Globus pallidus (tissue), 1 donor: ENCODE measurements around the gene SORCS3.
"Not testable (repeated sequence)": the region's sequence is repeated elsewhere in the genome, so short reads cannot be mapped to it uniquely, and the experiment has no call there.

Experiments
- DNase-seq: peaks from one replicate; pipeline ENCODE4 v3.0.0-alpha.2; 2015; ENCODE audit warnings: low spot score

SORCS3 gene

DNA sequence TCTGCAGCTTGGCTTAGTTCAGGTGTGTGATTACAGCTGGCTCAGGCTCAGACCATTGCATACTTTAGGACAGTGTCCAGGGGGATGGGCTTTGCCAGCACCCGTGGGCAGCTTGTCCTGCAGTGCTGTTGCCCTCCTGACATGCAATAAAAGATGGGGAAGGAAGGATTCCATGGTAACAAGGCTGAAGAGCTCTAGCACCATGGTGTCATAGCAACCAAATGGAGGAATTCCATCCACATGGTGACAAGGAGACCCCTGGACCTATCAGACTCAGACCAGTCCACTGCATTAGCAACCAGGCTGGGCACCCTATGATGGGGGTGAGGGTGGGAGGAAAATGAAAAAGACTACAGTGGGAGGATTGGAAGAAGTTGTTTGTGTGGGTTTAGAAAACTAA lies 49.9 kb downstream of the SORCS3 start:
- DNase-seq, result no peak

GRCh38 chr10:104694074-104694473 lies 53.0 kb downstream of the SORCS3 start:
- DNase-seq, result no peak

DNA sequence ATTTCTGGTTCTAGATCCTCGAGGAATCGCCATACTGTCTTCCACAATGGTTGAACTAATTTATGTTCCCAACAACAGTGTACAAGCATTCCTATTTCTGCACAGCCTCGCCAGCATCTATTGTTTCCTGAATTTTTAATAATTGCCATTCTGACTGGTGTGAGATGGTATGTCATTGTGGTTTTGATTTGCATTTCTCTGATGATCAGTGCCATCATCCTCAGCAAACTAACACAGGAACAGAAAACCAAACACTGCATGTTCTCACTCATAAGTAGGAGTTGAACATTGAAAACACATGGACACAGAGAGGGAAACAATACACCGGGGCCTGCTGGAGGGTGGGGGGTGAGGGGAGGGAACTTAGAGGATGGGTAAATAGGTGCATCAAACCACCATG lies 62.2 kb downstream of the SORCS3 start:
- DNase-seq, result not testable (repeated sequence)

- no peak for DNase-seq
These were observed 65.8 kb downstream of the SORCS3 start for GRCh38 chr10:104706886-104707285.

DNA sequence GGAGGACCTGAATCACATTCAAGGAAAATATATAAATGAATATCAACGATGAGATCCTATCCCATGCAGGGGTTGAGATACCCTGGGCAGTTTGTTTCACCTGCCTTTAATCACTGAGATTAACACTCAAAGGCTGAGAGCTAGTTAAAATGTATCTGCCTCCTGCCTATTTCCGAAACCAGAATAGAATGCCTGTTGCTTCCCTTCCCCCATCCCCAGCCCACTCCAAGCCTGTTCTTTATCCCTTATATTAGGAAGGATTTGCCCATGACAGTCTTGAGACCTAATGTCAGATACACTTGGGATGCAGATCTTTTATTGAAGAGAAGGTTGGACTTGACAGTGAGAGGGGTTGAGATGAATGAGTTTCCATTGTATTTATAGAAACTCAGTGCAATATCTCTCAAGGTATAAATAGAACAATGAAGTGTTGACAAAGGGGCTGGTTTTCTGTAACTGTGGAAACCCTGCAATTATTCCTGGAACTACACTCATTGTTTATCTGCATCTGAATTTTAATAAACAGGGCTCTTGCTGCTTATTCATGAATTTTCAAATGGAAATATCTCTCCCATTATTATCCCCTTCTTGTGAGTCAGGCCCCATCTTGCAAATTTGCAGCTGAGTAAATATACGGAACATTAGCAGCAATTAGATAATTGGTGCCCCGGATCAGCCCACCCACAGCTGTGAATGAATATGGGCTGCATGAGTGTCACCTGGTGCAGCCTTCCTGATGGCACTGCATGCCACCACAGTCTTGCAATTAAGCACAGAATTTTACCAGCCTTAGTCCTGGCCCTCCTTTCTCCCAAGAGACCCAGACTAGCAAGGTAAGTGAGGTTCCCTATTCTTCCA lies 66.7 kb downstream of the SORCS3 start:
- no peak for DNase-seq

DNA sequence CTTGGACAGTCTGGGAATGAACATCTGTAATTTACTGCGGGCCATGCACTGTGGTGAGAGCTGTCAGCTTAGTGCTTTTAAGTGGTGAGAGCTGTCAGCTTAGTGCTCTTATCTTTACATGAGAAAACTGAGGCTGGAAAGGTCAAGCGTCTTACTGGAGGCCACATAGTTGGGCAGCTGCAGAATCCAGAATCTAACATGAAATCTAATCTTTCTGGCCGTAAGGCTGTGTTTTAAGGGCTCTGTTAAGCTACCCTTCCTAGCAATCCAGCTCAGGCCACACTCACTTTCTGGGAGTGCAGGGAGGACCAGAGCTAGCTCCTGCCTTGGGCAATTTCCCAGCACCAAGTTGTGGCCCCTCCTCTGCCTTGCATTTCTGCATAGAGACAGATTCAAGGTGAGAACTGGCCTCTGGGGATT lies 70.2 kb downstream of the SORCS3 start:
- no peak for DNase-seq

GRCh38 chr10:104730593-104730992 lies 89.5 kb downstream of the SORCS3 start:
- not testable (repeated sequence) for DNase-seq

- no peak for DNase-seq
These were observed 90.1 kb downstream of the SORCS3 start for GRCh38 chr10:104731192-104731591.

DNA sequence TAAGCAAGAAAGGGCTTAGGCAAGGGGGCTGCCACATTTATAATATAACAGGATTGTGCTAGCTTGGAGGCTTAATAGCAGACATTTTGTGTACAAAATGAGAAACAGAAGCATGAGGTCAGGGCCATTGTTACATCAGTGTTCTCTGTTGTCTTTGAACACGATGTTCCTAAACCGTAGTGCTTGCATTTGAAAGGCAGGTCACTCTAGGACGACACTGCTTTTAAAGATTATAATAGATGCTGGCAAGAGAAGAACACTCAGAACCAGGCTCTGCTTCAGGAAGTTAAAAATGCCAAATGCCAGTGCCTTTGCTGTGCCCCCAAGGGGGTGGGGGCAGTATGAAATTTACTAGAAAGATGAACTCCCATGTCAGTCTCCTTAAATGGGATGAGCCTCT lies 91.1 kb downstream of the SORCS3 start:
- peak; percentile 45 for DNase-seq

DNA sequence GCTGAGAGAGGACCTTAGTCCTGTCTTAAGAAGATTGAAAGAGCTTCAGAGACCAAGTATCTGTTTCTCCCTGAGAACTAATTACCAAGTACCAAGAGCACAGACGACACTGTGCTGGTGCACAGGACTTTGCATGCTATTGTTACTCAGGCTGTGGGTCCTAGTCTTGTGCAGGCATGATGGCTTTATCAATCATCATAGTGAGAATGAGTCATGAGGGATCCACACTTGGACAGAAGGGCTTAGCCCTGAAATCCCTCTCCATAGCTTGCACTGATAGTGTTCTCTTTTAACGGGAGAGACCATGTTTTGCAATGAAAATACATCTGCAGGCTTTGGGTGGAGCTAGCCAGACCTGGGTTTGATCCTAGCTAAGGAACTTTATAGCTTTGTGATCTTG lies 93.3 kb downstream of the SORCS3 start:
- no peak for DNase-seq

DNA sequence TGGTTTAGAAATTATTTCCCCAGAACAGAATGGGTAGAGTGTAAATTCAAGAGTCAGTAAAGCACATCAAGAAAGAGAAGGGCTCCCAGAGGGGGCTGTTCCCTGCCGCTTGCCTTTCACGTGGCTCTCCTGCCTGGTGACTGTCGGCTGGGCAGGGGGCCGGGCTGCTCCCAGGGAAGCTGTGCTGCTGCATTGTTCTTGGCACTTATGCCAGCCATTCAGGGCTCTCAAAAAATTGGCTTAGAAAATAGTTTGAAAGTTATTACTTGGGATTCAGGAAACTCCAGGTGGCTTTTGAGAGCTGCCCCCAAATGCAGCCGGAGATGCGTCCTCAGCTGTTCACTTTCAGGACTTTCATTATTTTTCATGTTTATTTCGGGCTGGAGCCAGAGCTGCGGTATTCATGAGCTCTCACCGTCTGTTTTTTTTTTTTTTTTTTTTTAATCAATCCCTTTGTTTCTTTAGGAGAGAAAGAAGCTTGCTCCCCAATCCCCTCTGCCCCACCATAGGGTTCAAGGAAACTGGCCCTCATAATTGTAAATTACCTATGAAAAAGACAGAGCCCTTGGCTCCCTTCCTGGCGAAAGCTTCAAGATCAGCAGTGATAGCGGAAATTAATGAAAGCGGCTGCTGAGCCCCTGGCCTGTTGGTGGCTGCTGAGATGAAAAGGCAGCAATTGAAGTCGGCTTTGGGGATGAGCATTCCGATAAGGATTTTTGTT lies 94.1 kb downstream of the SORCS3 start:
- DNase-seq, result peak; percentile 49

DNA sequence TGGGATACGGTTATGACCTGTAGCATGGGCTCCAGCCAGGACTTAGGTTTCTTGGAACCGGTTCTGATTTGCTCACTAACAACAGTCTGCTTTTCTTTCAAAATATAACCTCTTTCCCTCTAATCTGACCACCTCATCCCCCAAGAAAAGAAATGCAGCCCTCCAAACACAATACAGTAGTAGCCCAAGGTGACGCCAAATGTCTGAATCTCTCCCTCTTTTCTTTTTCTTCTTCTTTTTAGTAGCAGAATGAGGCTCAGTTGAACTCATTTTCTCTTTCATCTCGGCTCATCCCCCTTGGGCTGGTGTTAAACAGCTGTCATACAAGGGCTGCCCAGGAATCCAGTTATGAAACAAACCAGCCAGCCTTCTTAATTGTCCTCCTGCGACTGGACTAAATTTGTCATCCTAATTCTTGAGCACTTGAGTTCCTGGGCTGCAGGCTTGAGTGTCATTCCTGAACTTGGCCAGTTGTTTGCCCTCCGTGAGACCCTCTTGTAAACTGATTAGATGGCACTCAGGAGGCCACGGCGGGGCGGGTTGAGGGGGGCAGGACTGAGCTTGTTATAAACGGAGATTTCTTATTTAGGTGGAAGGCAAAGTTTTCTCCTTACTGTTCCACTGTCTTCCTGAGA lies 94.8 kb downstream of the SORCS3 start:
- DNase-seq, result no peak

DNA sequence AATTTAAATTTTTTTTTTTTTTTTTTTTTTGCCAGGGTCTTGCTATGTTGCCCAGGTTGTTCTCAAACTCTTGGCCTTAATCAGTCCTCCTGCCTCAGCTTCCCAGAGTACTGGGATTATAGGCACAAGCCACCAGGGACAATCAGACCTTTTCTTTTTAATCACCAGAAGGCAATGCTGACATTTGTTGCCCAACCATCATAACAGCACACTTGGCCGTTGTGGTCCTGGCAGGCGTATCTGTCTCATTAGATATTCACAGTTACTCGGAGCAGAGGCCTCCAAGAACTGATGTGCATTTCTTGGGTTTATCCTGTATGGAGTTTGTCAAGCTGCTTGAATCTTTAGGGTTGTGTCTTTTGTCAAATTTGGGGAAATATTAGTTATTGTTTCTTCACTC lies 100.0 kb downstream of the SORCS3 start:
- DNase-seq, result no peak

DNA sequence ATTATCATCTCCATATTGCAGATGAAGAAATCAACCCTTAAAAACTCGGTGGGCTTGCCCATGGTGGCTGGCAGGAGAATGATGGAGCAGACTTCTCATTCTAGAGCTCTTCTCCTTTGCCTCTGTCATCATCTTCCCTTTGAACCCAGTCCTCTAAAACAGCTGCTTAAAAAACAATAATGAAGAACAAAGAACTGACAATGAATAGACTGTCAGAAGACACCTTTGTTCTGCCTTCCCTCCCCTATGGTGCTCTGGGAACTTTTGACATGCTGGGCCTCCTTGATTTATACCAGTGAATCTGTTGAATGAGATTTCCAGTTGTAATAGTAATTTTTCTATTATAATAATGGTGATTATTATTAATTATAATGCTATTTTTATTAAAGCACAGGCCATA lies 103.0 kb downstream of the SORCS3 start:
- no peak for DNase-seq

DNA sequence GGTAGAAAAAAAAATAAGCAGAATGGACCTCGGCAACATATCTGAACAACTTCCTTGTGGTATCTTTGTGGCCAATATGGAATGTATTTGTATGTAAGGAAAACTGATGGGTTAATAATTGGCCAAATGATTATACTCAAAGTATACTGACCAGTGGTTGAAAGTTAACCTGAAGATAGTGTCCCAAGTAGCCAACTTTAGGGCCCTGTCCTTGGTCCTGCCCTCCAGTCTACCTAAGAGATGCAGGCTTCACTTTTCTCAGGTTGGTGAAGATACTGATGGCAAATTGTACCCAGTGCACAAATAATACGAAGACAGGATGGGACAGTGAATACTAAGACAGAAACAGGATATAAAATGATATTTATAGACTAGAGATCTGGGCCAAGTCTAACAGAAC lies 109.2 kb downstream of the SORCS3 start:
- DNase-seq, result no peak

DNA sequence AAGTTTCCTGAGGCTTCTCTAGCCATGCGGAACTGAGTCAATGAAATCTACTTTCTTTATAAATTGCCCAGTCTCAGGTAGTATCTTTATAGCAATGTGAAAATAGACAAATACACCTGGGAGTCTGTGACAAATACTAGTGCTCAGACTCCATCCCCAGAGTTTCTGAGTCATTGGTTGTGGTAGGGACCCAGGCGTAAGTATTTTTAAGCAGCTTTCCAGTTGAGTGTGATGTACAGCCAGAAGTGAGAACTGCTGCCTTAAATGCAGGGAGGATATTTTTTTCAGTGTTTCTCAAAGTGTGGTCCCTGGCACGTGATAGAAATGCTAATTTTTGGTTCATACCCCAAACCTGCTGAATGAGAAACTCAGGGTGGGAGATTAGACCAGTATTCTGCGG lies 121.7 kb downstream of the SORCS3 start:
- no peak for DNase-seq

GRCh38 chr10:104766341-104766740 lies 125.3 kb downstream of the SORCS3 start:
- peak; percentile 49 for DNase-seq

DNA sequence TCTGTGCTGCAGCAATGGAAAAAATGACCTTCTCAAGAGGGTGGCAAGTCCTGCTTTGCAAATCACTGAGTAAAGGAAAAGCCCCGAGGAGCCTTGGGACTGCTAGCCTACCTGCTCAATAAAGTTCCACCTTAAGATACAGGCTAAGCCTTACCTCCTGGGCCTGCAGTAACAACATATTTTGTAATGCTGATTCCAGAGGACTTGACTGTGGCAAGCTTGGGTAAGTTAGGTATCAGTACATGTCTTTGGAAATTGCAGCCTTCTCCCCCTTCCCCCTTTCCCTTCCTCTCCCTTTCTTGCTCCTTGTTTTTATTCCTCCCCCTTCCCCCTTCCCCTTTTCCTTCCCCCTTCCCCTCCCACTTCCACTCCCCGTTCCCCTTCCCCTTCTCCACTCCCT lies 126.2 kb downstream of the SORCS3 start:
- no peak for DNase-seq

GRCh38 chr10:104767745-104768144 lies 126.7 kb downstream of the SORCS3 start:
- no peak for DNase-seq

DNA sequence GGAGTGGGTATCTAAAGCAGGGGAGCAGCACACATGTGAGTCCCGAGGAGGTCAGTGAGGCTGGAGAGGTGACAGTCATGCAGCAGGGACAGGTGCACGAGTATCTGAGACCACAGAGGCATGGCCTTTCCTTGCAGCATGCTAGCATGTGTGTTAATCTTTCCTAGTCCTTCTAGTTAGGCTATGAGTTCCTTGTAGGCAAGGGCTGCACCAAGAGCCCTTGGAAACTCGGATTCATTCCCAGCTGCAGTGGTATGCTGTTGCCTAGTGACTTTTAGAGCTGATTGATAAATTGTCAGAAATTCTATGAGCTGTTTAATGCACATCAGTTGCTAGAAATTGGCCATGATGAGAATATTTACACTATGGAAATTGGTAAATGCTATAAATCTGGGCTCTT lies 132.0 kb downstream of the SORCS3 start:
- no peak for DNase-seq

DNA sequence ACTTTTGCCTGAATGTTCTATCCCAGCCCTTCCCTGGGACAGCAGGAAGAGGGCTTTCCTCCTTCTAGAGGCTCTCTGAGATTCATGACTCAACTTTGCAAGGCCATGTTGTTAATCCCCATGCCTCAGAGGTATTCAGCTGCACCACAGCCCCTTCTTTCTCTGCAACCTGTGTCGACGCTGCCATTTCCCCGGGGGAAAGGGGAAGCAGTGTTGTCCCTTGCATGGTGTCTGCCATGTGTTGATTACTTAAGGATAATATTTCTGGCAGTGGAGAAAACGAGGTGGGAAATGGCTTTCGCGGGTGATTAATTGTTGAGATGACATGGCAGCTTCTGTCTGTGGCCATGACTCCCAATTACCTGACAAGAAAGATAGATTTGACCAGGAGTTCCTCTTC lies 133.1 kb downstream of the SORCS3 start:
- no peak for DNase-seq

DNA sequence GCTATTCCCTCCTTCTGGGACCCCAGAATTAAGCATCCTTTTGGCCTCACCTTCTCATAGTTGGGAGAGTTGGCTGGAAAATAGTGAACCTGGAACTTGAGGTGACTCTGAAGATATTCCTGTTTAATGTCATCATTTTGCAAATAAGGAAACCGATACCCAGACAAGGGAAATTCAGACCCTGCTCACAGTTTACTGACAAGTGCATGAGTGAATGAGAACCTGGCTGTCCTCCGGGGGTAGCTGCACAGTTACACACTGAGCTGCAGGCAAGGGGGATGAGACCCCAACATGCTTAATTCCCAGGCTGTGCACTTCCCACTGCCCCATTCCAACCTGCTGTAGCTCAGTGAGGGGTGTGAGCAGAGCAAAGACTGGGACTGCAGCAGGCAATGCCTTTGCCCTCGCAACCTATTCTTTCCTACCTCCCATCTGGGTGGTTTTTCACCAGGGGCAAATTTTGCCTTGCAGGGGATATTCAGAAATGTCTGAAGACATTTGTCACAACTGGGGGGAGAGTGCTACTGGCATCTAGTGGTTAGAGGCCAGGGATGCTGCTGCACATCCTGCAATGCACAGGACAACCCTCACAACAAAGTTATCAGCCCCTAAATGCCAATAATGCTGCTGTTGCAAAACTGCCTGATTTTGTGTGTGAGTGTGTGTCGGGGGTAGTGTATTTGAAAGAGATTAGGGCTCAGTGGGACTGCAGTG lies 136.2 kb downstream of the SORCS3 start:
- peak; percentile 19 for DNase-seq
